ENCODE results near the gene ATP12A.

- TF ChIP-seq POLR2AphosphoS5 (IDR thresholded peaks at IDR 0.05; ENCODE audit: borderline replicate concordance, low read depth, low read length) = no peak
- TF ChIP-seq EZH2 (IDR thresholded peaks at IDR 0.05) = no peak
- TF ChIP-seq FOXP2 (optimal IDR thresholded peaks at IDR 0.05; ENCODE audit: control extremely low read depth, extremely low read length, insufficient read depth) = no peak
These were observed 60.9 kb downstream of the ATP12A start for GRCh38 chr13:24741016-24741662.
